ENCODE results near the gene SRD5A1.

GRCh38 chr5:6608016-6608415, 25.2 kb upstream of the SRD5A1 start:
- TF ChIP-seq CTCF (conservative IDR thresholded peaks at IDR 0.05; ENCODE audit: low read length) (no peak), EZH2phosphoT487 (IDR thresholded peaks at IDR 0.05; ENCODE audit: borderline replicate concordance, low read depth, low read length) (no peak)

All from OCI-LY7 (cell line).